Right ventricle myocardium inferior (tissue), 1 donor: ENCODE results near the gene EPHA1. TPM values are rescaled to one million over a fixed set of nuclear protein-coding genes. Genes with fewer than 3 reads are reported as not detected.

Experiments used
- ATAC-seq: fragments of 200-7000 bp; cut with Tn5 transposase; one replicate; pipeline ENCODE4 v1.9.1; 2020; ENCODE audit warnings: mild to moderate bottlenecking, moderate library complexity
- DNase-seq: peaks from one replicate; pipeline ENCODE4 v3.0.0; 2021; ENCODE audit errors: missing footprints
- intact Hi-C: fragments of 100-400 bp; cut with DNase I; formaldehyde crosslinking; loops from one replicate; pipeline ENCODE4 v1.11.0; 2022
- long read RNA-seq: library from polyadenylated mRNA; unstranded; transcript quantifications from one replicate; pipeline ENCODE4 v2.0.0, GENCODE V29; 2021
- total RNA-seq: library from RNA; stranded (reverse); fragmentation: NEBNext Ultra II Directional; extraction: Animal tissue kit (Norgen Biotek cat#: 25700); gene quantifications from one replicate; pipeline ENCODE4 v1.2.1, GENCODE V29; 2021
- donor health status: DM: no; HTN: yes; CAD: no; lungs with severe emphysema.

EPHA1 gene
- not detected for total RNA-seq
- long read RNA-seq, result 0 reads

GRCh38 chr7:143408686-143409561, at the start of gene EPHA1:
Gene EPHA1, minus strand, starts transcription at chr7:143408856. Its CDS starts 51 bp downstream, at chr7:143408805.
- intact Hi-C loops, result no loop called here
- DNase-seq (peak; percentile 56), ATAC-seq (no peak)

DNA sequence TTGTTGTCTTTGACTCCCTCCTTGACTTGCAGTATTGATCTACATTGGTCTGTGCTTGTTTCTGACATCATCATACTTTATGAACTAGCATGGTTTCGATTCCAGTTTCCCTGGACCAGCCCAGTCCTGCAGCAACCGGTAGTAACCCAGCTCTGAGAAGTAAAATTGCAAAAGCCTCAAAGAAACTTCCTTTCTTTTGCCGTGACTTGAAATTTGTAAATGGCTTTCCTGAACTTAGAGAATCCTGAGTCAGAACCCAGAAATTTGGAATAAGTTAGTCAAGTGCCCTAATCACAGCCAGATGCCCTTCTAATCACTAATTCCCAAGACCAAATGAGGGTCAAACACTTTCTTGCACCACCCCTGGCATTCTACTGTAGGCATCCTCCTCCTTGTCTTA, 49.6 kb upstream of the EPHA1 start:
- DNase-seq, result no peak
- intact Hi-C loops, result no loop called here
- no peak for ATAC-seq

DNA sequence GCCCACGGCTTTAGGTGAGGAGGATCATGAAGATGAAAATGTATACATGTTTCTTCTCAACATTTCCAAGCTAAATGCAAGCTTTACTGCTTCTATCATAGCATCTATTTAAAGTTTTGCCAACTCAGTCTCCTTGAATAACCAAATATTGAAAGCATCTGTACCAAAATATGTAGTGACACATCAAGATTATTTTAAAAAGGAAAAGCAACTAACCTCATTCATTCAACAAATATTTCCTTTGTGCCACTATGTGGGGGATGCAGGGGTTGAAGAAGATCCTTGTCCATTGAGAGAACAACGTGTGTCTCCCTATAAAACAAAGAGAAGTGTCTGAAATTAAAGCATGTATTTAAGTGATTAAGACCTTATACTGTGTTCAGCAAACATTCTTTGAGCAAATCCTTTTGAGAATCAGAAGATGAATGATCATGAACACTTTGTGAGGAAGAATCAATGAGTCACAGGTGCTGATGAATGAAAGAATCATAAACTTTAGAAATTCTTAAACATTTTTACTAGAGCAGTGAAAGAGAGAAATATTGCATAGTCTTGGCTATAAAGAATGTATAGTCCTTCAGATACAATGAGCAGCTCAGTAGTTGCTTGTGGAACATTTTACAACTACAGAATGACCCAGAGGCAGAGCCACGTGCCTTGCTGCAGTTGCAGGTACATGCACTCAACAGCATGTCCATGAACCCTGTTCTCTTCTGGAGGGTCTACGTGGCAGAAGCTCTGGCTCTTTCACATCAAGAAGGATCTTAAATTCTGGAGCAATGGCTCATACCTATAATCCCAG, 48.5 kb upstream of the EPHA1 start:
- ATAC-seq (no peak), DNase-seq (no peak)
- intact Hi-C loops, result no loop called here

- intact Hi-C loops, result no loop called here
- DNase-seq, result no peak
- ATAC-seq, result no peak
Observed at GRCh38 chr7:143455942-143456341, 47.3 kb upstream of the EPHA1 start.

DNA sequence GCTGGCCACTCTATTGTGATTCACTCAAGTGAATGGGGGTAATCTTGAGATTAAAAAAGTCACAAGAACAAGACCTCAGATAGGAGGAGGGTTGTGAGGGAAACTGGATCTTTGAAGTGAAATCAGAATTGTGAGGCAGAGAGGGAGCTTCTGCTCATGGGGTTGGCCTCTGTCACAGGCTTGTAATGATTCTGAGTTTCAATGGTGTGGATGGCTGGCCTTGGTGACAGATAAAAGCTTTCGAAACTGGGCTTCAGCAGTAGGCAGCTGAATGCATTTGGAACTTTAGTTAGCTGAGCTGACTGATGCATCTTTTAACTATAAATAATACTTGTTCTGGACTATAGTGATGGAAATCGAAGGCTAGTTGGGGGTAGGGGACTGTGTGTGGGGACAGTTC, 46.8 kb upstream of the EPHA1 start:
- intact Hi-C loops, result no loop called here
- no peak for ATAC-seq

GRCh38 chr7:143454091-143454680, 45.5 kb upstream of the EPHA1 start:
- intact Hi-C loops, result no loop called here
- DNase-seq (no peak), ATAC-seq (no peak)

More for the DNA sequence above, 46.8 kb upstream of the EPHA1 start:
- DNase-seq, result no peak

- no peak for ATAC-seq
- intact Hi-C loops, result no loop called here
Observed at GRCh38 chr7:143452495-143452894, 43.8 kb upstream of the EPHA1 start.

DNA sequence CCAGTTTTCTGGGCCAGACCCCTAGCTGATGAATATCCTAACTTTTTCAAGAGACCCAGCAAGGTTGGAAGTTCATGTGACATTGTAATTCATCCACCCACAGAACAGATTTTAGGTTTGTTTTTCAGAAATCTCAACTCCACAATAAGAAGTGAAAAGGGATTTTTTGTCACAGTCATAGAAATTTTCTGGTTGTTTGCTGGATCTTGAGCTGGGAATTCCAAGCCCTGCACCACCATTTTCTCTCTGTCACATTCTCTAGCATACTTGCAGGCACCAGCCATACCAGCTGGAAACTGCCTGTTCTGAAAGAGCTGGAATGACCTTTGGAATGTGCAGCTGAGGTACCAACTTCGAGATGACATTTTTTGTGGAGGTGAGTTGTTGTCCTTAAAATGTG, 43.1 kb upstream of the EPHA1 start:
- DNase-seq, result no peak
- intact Hi-C loops, result no loop called here
- ATAC-seq, result no peak

More at GRCh38 chr7:143452495-143452894, 43.8 kb upstream of the EPHA1 start:
- DNase-seq, result no peak

GRCh38 chr7:143451122-143451521, 42.5 kb upstream of the EPHA1 start:
- intact Hi-C loops, result no loop called here
- ATAC-seq (no peak), DNase-seq (no peak)

DNA sequence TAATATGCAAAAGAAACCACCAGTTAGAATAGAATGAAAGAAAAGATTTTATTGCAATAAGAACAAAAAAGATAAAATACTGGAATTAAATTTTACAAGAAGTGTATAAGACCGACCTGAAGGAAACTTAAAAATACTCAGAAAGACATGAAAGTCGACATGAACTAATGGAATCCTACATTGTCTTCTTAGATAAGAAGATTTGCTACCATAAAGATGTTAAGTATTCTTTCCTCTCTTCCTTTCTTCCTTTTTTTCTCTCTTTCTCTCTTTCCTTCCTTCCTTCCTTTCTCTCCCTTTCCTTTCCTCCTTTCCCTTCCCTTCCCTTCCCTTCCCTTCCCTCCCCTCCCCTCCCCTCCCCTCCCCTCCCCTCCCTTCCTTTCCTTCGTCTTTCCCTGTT, 41.1 kb upstream of the EPHA1 start:
- intact Hi-C loops, result no loop called here
- no peak for DNase-seq
- ATAC-seq, result no peak

- ATAC-seq, result no peak
- no peak for DNase-seq
- intact Hi-C loops, result no loop called here
Observed at GRCh38 chr7:143448429-143448828, 39.8 kb upstream of the EPHA1 start.

DNA sequence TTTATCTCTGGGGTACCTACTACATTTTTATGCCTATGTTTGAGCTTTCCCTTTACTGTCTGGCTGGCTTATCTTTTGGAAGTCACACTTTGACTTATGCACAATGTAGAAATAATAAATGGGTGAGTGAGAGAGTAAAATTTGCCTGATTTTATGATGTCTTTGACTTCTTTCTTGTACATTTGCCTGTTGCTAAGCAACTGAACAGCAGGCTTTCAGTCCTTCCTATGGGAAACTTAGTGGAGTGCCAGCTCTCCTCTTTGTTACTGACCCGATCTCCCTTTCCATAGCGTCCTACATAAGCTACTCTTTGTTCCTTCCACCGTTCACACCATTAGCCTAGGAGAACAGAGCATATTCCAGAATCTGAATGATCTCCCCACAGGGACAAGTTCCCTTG, 38.8 kb upstream of the EPHA1 start:
- DNase-seq (no peak), ATAC-seq (no peak)
- intact Hi-C loops, result no loop called here

GRCh38 chr7:143444785-143445184, 36.1 kb upstream of the EPHA1 start:
- intact Hi-C loops, result no loop called here
- DNase-seq (no peak), ATAC-seq (no peak)

GRCh38 chr7:143444063-143444782, 35.6 kb upstream of the EPHA1 start:
- no peak for DNase-seq
- intact Hi-C loops, result no loop called here
- ATAC-seq, result no peak

DNA sequence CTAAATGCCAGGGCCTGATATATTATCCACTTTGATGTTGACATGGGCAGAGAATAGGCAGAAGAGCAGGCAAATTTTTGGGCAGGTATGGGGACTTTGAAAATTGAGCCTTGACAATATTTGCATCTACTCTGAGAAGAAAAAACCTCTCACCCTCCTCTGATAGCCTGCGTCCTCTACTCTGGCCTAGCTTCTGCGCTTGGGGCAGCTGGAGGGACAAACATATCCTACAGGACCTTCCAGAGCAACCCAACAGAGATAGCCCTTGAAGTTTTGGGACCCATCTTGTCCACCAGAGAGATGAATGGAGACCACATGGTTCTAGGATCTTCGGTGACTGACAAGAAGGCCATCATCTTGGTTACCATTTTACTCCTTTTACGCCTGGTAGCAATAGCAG, 34.5 kb upstream of the EPHA1 start, which contains the start of gene TAS2R60:
Gene TAS2R60 (plus strand): TSS at position 301 of the 400 bp plus-strand sequence. CDS start 0 bp downstream, at position 301.
- intact Hi-C loops, result no loop called here
- ATAC-seq (no peak), DNase-seq (no peak)

DNA sequence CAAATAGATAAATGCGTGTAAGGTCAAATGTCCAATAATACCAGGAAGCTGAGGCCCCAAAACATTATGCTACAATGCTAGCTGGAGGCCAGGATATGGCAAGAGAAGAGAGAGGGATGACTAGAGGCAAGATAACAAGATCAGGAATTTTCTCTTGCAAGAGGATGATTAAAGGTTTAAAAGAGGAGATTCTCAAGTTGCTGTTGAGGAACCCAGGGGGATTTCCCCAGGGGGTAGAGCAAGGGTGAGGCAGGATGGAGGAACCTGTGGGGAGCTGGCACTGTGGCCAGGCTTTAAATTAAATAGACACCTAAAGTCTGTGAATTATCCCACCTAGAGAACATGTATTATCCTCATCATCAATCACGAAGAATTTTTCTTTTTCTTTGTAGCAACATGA, 31.2 kb upstream of the EPHA1 start:
- ATAC-seq (no peak), DNase-seq (no peak)
- intact Hi-C loops, result no loop called here

DNA sequence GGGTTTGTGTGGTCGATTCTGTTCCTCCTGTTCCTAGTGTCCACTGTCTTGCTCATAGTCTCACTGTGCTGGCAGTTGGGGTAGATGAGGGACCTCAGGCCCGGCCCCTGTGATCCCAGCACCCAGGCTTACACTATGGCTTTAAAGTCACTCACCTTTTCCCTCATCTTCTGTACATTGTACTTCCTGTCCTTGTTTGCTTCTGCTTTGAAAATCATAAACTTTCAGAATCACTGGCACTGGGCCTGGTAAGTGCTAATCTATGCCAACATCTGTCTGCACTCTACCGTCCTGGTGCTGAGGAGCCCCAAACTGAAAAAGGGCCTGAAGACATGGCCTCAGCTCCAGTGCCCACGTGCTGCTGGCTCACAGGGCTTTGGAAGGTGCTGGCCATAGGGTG, 28.9 kb upstream of the EPHA1 start:
- DNase-seq, result no peak
- intact Hi-C loops, result no loop called here
- no peak for ATAC-seq

DNA sequence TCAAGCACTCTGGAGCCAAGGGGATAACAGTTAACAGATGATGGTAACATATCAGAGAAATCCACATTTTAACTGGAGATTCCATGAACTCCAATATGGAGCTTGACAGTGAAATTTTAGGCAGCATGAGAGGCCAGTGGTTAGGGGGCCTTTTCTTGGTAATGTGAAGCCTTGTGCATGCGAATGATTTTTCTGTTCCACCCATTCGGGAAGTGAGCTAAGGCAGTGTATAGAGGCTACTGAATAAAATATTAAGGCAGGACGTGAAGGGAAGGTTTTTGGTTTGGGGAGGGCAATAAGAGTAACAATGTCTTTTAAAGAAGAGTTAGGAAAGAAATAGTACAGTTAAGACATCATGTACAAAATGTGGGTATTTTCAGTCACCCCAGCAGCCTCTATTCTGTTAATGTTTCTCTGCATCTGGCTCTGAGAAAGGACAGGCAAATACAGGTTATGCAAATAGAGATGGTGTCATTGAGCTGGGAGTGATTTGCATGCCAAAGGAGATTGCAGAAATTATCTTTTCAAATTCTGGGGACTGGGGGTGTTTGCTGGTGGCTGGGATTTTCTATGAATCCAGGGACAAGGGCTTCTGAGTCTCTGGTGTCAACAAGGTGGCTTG, 27.8 kb upstream of the EPHA1 start:
- ATAC-seq (no peak), DNase-seq (no peak)
- intact Hi-C loops, result no loop called here
